Lower leg skin (tissue), 3 donors: ENCODE data around the gene PACS1.

Experiments used
- POLR2A ChIP-seq, 2 donors: fragments of 450-650 bp; IDR thresholded peaks; one replicate each; pipeline ENCODE4 v1.6.1; 2016 to 2017; ENCODE audit warnings: antibody characterized with exemption in 2 of 2, mild to moderate bottlenecking in 1 of 2, moderate library complexity in 1 of 2
- TF ChIP-seq, protein P1 (sequence below), 3 donors: fragments of 450-650 bp; IDR thresholded peaks; one replicate each; pipeline ENCODE4 v1.5.1; 2016; ENCODE audit warnings: antibody characterized with exemption in 3 of 3, mild to moderate bottlenecking in 3 of 3, moderate library complexity in 2 of 3

- TF ChIP-seq, protein P1, sequence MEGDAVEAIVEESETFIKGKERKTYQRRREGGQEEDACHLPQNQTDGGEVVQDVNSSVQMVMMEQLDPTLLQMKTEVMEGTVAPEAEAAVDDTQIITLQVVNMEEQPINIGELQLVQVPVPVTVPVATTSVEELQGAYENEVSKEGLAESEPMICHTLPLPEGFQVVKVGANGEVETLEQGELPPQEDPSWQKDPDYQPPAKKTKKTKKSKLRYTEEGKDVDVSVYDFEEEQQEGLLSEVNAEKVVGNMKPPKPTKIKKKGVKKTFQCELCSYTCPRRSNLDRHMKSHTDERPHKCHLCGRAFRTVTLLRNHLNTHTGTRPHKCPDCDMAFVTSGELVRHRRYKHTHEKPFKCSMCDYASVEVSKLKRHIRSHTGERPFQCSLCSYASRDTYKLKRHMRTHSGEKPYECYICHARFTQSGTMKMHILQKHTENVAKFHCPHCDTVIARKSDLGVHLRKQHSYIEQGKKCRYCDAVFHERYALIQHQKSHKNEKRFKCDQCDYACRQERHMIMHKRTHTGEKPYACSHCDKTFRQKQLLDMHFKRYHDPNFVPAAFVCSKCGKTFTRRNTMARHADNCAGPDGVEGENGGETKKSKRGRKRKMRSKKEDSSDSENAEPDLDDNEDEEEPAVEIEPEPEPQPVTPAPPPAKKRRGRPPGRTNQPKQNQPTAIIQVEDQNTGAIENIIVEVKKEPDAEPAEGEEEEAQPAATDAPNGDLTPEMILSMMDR (IDR thresholded peaks at IDR 0.05) = no peak
- TF ChIP-seq POLR2A (IDR thresholded peaks at IDR 0.05) = no peak
Measured at GRCh38 chr11:66204412-66204811, 134.3 kb downstream of the PACS1 start.
